ENCODE measurements around the gene SIN3B.

The SIN3B gene

GRCh38 chr19:16914421-16914820 lies 85.2 kb downstream of the SIN3B start:
- no peak for DNase-seq

GRCh38 chr19:16915135-16915534 lies 85.9 kb downstream of the SIN3B start:
- DNase-seq, result no peak

GRCh38 chr19:16915734-16916133 lies 86.5 kb downstream of the SIN3B start:
- DNase-seq, result no peak

GRCh38 chr19:16917401-16917800 lies 88.2 kb downstream of the SIN3B start:
- DNase-seq, result no peak

GRCh38 chr19:16919496-16919895 lies 90.3 kb downstream of the SIN3B start:
- DNase-seq, result no peak

GRCh38 chr19:16920816-16921529 lies 91.8 kb downstream of the SIN3B start:
- DNase-seq, result no peak

GRCh38 chr19:16921766-16922591 lies 92.8 kb downstream of the SIN3B start:
- no peak for DNase-seq

- DNase-seq, result no peak
Observed at GRCh38 chr19:16922592-16922934, 93.4 kb downstream of the SIN3B start.

GRCh38 chr19:16922949-16923348 lies 93.8 kb downstream of the SIN3B start:
- DNase-seq, result no peak

GRCh38 chr19:16927883-16928282 lies 98.7 kb downstream of the SIN3B start:
- no peak for DNase-seq

- no peak for DNase-seq
Observed at GRCh38 chr19:16928351-16928750, 99.2 kb downstream of the SIN3B start.

GRCh38 chr19:16928916-16929315 lies 99.7 kb downstream of the SIN3B start:
- no peak for DNase-seq

Measured in activated CD8-positive, alpha-beta memory T cell treated with anti-CD3 and anti-CD28 coated beads, Interleukin-2, amount 50 U/mL, for 48 hours (primary cell).